Urinary bladder (tissue), 4 donors: ENCODE measurements around the gene AGPAT4. TPM values are rescaled to one million over a fixed set of nuclear protein-coding genes. Genes with fewer than 3 reads are reported as not detected.

ENCODE experiments used
- DNase-seq: peaks from one replicate; pipeline ENCODE4 v3.0.0-alpha.2; 2015; ENCODE audit errors: extremely low spot score
- H3K27ac ChIP-seq: one replicate; pipeline ENCODE4 v1.5.1; 2013; ENCODE audit warnings: low read depth, mild to moderate bottlenecking, moderate library complexity
- H3K36me3 ChIP-seq: one replicate; pipeline ENCODE4 v1.6.1; 2013; ENCODE audit warnings: mild to moderate bottlenecking, moderate library complexity; ENCODE audit not compliant: insufficient read depth
- H3K4me1 ChIP-seq: one replicate; pipeline ENCODE4 v1.6.1; 2013; ENCODE audit warnings: mild to moderate bottlenecking, moderate library complexity; ENCODE audit not compliant: insufficient read depth
- H3K4me3 ChIP-seq: one replicate; pipeline ENCODE4 v1.5.1; 2013; ENCODE audit warnings: low read depth, low read length
- WGBS: extraction: QIAGEN DNeasy Blood & Tissue Kit; methylation state at CpG from one replicate; pipeline ENCODE4 v1.1.7; 2013; 5-methylcytosine and 5-hydroxymethylcytosine counted together
- polyA plus RNA-seq: library from polyadenylated mRNA; stranded (reverse); fragments of 200-250 nt; gene quantifications from one replicate; pipeline ENCODE4 v1.2.3, GENCODE V29; 2013
- total RNA-seq: library from RNA; depleted of rRNA; stranded (reverse); fragments of >200 nt; gene quantifications from one replicate; pipeline ENCODE4 v1.2.3, GENCODE V29; 2014
- donor health status: healthy with polysubstance abuse.
- donor health status: healthy.

Gene AGPAT4
- total and polyA plus RNA-seq, 2 donors, result 4.5 to 26.4 TPM

DNA sequence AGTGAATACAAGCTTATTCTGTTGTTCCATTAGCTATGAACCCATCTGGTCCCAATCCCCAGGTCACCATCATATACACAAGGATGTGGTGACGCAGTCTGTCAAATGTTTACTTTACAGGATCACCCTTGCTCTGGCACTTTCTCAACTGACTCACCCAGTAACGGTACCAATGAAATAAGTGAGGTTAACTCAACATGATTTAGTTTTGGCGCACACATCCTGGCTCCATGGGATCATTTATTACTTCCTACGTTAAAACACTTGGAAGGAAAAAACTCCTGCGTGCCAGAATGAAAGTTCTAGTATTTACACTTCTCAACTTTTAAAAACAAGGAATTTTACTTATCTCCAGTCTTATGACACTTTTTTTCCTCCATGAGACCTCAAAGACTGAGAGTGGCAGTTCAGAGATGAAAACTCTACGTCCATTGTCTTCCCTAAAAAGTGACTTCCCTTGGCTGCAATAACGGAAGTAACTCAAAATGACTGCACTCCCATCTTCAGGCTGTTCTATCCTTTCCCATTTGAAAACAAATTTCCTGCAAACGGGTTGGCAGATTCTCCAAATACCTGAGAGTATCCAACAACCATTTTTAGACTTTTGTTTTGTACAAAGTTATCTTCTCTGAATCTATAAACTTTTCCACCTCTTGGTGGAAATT, 15.9 kb downstream of the AGPAT4 start:
- H3K4me3 ChIP-seq, result no peak overlapping the region
- no peak for DNase-seq

GRCh38 chr6:161256407-161256806, 17.5 kb downstream of the AGPAT4 start:
- DNase-seq, result no peak
- no peaks in the 10 kb centered on the region for H3K4me1 ChIP-seq
- no peaks in the 10 kb centered on the region for H3K36me3 ChIP-seq
- H3K27ac ChIP-seq, result no peak overlapping the region
- no peak overlapping the region for H3K4me3 ChIP-seq
- 95% methylated on average over 13 of the region's 13 CpGs for WGBS

More for the DNA sequence above, 15.9 kb downstream of the AGPAT4 start:
- Histone ChIP-seq H3K4me1 (no peaks in the 10 kb centered on the region), H3K27ac (no peak overlapping the region), H3K36me3 (no peaks in the 10 kb centered on the region)
- WGBS, result 27% methylated on average over 8 of the region's 8 CpGs

DNA sequence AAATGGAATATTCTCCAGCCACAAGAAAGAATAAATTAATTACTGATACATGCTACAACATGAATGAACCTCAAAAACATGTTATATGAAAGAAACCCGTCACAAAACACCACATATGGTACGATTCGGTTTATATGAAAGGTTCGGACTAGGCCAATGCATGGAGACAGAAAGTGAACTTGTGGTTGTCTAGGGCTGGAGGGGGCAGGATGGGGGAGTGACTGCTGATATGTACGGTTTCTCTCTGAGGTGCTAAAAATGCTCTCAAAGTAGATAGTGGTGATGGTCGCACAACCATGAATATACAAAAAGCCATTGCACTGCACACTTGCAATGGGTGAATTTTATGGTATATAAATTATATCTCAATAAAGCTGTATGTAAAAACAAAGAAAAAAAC, 18.3 kb downstream of the AGPAT4 start:
- no peaks in the 10 kb centered on the region for H3K4me1 ChIP-seq
- no peak overlapping the region for H3K27ac ChIP-seq
- H3K36me3 ChIP-seq, result no peaks in the 10 kb centered on the region
- H3K4me3 ChIP-seq, result no peak overlapping the region
- 98% methylated on average over 6 of the region's 6 CpGs for WGBS
- no peak for DNase-seq

- no peak overlapping the region for H3K4me3 ChIP-seq
- no peaks in the 10 kb centered on the region for H3K36me3 ChIP-seq
- no peaks in the 10 kb centered on the region for H3K4me1 ChIP-seq
- 50% methylated on average over 17 of the region's 17 CpGs for WGBS
- H3K27ac ChIP-seq, result no peak overlapping the region
- DNase-seq, result no peak
Observed at GRCh38 chr6:161254464-161255253, 19.2 kb downstream of the AGPAT4 start.

DNA sequence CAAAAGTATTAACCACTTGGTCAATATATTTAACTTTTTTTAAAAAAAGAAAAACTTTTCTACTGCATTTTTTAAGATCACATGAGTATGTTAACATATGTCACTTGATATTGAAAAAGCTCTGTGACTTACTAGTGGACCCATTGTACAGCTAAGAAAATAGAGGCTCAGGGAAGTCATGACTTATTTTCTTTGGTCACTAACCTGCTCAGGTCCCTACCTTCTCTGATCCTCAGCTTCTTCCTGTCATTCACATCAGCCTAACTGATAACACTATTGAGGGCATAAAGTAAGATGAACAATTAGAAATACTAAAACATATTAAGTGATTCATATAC, 19.8 kb downstream of the AGPAT4 start:
- Histone ChIP-seq H3K27ac (no peak overlapping the region), H3K4me3 (no peak overlapping the region), H3K36me3 (no peaks in the 10 kb centered on the region), H3K4me1 (no peaks in the 10 kb centered on the region)
- DNase-seq, result no peak

DNA sequence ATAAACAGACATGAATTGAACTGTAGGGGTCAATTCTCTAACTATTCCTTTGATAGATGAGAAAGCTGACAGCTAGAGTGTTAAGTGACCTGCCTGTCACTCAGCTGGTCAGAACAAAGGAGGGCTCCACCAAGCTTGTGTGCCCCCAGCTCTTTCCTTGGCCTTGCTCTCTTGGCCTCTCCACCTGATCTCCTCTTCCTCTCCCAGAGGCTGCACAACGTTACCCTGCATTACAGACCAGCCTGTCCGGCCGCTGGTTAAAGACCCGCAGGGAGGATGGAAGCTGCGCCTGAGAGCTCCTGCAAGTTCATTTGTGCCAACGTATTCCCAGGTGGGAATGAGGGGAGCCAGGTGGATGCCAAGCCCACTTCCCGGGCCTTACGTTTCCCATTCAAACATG, 22.5 kb downstream of the AGPAT4 start:
- H3K27ac ChIP-seq, result no peak overlapping the region
- no peaks in the 10 kb centered on the region for H3K4me1 ChIP-seq
- 86% methylated on average over 8 of the region's 8 CpGs for WGBS
- no peaks in the 10 kb centered on the region for H3K36me3 ChIP-seq
- no peak for DNase-seq
- no peak overlapping the region for H3K4me3 ChIP-seq

GRCh38 chr6:161249327-161249726, 24.5 kb downstream of the AGPAT4 start:
- DNase-seq, result no peak
- Histone ChIP-seq H3K27ac (no peak overlapping the region), H3K4me3 (no peak overlapping the region), H3K36me3 (no peaks in the 10 kb centered on the region), H3K4me1 (no peaks in the 10 kb centered on the region)
- 99% methylated on average over 1 of the region's 1 CpG for WGBS

DNA sequence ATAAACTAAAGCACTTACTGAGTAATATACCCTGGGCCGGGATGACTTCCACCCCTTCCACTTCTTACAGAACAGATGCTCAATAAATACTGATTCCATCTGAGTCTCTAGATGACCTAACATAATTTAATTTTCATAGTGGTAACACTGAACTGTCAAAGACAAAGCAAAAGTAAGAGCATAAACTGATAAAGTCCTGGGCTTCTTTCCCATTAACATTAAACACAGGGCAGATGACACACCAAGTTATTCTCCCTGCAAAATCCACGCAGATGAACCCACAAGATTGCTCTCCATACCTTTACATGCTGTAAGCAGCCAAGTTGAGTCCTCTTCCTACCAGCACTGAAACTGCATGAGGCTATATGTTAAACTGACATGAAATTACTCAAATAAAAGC, 27.1 kb downstream of the AGPAT4 start:
- no peaks in the 10 kb centered on the region for H3K4me1 ChIP-seq
- no peak overlapping the region for H3K4me3 ChIP-seq
- 57% methylated on average over 2 of the region's 2 CpGs for WGBS
- no peak overlapping the region for H3K27ac ChIP-seq
- no peak for DNase-seq
- H3K36me3 ChIP-seq, result no peaks in the 10 kb centered on the region

GRCh38 chr6:161245363-161245762, 28.5 kb downstream of the AGPAT4 start:
- Histone ChIP-seq H3K4me1 (no peaks in the 10 kb centered on the region), H3K4me3 (no peak overlapping the region), H3K36me3 (no peaks in the 10 kb centered on the region), H3K27ac (no peak overlapping the region)
- DNase-seq, result no peak
- WGBS, result 87% methylated on average over 6 of the region's 6 CpGs

- Histone ChIP-seq H3K27ac (no peak overlapping the region), H3K4me1 (no peaks in the 10 kb centered on the region), H3K4me3 (no peak overlapping the region), H3K36me3 (no peaks in the 10 kb centered on the region)
- WGBS, result 96% methylated on average over 7 of the region's 7 CpGs
- no peak for DNase-seq
Observed at GRCh38 chr6:161244725-161245124, 29.1 kb downstream of the AGPAT4 start.

GRCh38 chr6:161242779-161243693, 30.8 kb downstream of the AGPAT4 start:
- no peak overlapping the region for H3K4me3 ChIP-seq
- WGBS, result 87% methylated on average over 28 of the region's 28 CpGs
- DNase-seq, result no peak
- H3K36me3 ChIP-seq, result no peaks in the 10 kb centered on the region
- no peak overlapping the region for H3K27ac ChIP-seq
- H3K4me1 ChIP-seq, result no peaks in the 10 kb centered on the region

GRCh38 chr6:161242113-161242512, 31.7 kb downstream of the AGPAT4 start:
- 99% methylated on average over 10 of the region's 10 CpGs for WGBS
- H3K4me1 ChIP-seq, result no peaks in the 10 kb centered on the region
- DNase-seq, result no peak

GRCh38 chr6:161239001-161239400, 34.9 kb downstream of the AGPAT4 start:
- H3K4me1 ChIP-seq, result no peaks in the 10 kb centered on the region
- no peaks in the 10 kb centered on the region for H3K36me3 ChIP-seq
- no peak for DNase-seq
- no peak overlapping the region for H3K27ac ChIP-seq
- no peak overlapping the region for H3K4me3 ChIP-seq
- 94% methylated on average over 6 of the region's 6 CpGs for WGBS

More at GRCh38 chr6:161242113-161242512, 31.7 kb downstream of the AGPAT4 start:
- Histone ChIP-seq H3K36me3 (no peaks in the 10 kb centered on the region), H3K27ac (no peak overlapping the region), H3K4me3 (no peak overlapping the region)
